Thymus (tissue), 11 donors: ENCODE measurements around the gene FBXO11. TPM values are rescaled to one million over a fixed set of nuclear protein-coding genes. Genes with fewer than 3 reads are reported as not detected.

Source experiments
- DNase-seq, 9 donors: peaks; one replicate each; pipeline ENCODE4 v3.0.0-alpha.2; 2013; ENCODE audit warnings: low spot score in 9 of 9, low read depth in 6 of 9, missing footprints in 1 of 9
- H3K27ac ChIP-seq, 2 donors: one replicate each; pipeline ENCODE4 v1.5.1; 2013; ENCODE audit warnings: control low read depth in 1 of 2, low read depth in 1 of 2, low read length in 1 of 2, mild to moderate bottlenecking in 1 of 2, moderate library complexity in 1 of 2
- H3K27me3 ChIP-seq, 2 donors: one replicate each; pipeline ENCODE4 v1.5.1; 2013; ENCODE audit warnings: low read length in 1 of 2; ENCODE audit not compliant: control insufficient read depth in 2 of 2, insufficient read depth in 1 of 2
- H3K36me3 ChIP-seq, 2 donors: one replicate each; pipeline ENCODE4 v1.5.1; 2013; ENCODE audit warnings: low read length in 1 of 2, mild to moderate bottlenecking in 1 of 2, moderate library complexity in 1 of 2; ENCODE audit not compliant: control insufficient read depth in 2 of 2, insufficient read depth in 2 of 2
- H3K4me1 ChIP-seq, 2 donors: one replicate each; pipeline ENCODE4 v1.5.1; 2013; ENCODE audit warnings: low read length in 2 of 2; ENCODE audit not compliant: control insufficient read depth in 2 of 2, insufficient read depth in 2 of 2
- H3K4me3 ChIP-seq, 2 donors: one replicate each; pipeline ENCODE4 v1.5.1; 2013; ENCODE audit warnings: low read length in 2 of 2, control low read depth in 1 of 2, mild to moderate bottlenecking in 1 of 2
- H3K9me3 ChIP-seq, 2 donors: one replicate each; pipeline ENCODE4 v1.5.1; 2013; ENCODE audit warnings: low read length in 1 of 2, mild to moderate bottlenecking in 1 of 2; ENCODE audit not compliant: control insufficient read depth in 2 of 2, insufficient read depth in 1 of 2
- WGBS: extraction: QIAGEN DNeasy Blood & Tissue Kit; methylation state at CpG from one replicate; pipeline ENCODE4 v1.1.7; 2013; 5-methylcytosine and 5-hydroxymethylcytosine counted together
- polyA plus RNA-seq: library from polyadenylated mRNA; stranded (reverse); fragments of 200-250 nt; gene quantifications from one replicate; pipeline ENCODE4 v1.2.3, GENCODE V29; 2013
- total RNA-seq: library from RNA; stranded (reverse); fragments of 120-200 nt; gene quantifications from one replicate; pipeline ENCODE4 v1.2.4, GENCODE V29; 2013
- donor health status: healthy.

Gene FBXO11
- total and polyA plus RNA-seq, 2 donors, result 22.3 to 55.5 TPM

DNA sequence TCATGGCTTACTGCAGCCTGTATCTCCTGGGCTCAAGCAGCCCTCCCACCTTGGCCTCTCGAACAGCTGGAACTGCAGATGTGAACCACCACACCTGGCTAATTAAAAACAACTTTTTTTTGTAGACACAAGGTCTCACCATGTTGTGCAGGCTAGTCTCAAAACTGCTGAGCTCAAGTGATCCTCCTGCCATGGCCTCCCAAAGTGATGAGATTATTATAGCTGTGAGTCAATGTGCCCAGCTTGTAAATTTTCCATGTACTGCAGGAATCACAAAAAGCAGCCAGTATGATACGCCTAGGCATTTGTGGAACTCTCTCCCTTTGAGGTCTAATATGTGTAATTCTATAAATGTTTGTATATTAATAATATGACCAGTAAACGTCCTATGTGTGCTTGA is 63.5 kb downstream of the FBXO11 start:
- DNase-seq, result no peak
- Histone ChIP-seq H3K4me3 (no peak overlapping the region), H3K4me1 (no peaks in the 10 kb centered on the region), H3K27ac (no peak overlapping the region), H3K27me3 (no peaks in the 10 kb centered on the region), H3K9me3 (no peaks in the 10 kb centered on the region), H3K36me3 (peaks cover 2 to 11% of the 10 kb centered on the region in 2 donors)
- WGBS, result 95% methylated on average over 3 of the region's 3 CpGs

GRCh38 chr2:47838686-47839085 is 67.6 kb downstream of the FBXO11 start:
- WGBS, result 94% methylated on average over 4 of the region's 4 CpGs
- H3K9me3 ChIP-seq, result no peaks in the 10 kb centered on the region
- H3K36me3 ChIP-seq, result peaks cover 25 to 36% of the 10 kb centered on the region in 2 donors
- no peak overlapping the region for H3K4me3 ChIP-seq
- H3K4me1 ChIP-seq, result no peaks in the 10 kb centered on the region
- no peaks in the 10 kb centered on the region for H3K27me3 ChIP-seq
- H3K27ac ChIP-seq, result no peak overlapping the region
- no peak for DNase-seq

- 95% methylated on average over 1 of the region's 1 CpG for WGBS
- Histone ChIP-seq H3K4me3 (no peak overlapping the region), H3K9me3 (no peaks in the 10 kb centered on the region), H3K4me1 (no peaks in the 10 kb centered on the region), H3K27ac (no peak overlapping the region), H3K27me3 (no peaks in the 10 kb centered on the region), H3K36me3 (peaks cover 26 to 38% of the 10 kb centered on the region in 2 donors)
- DNase-seq, result no peak
These were observed 68.0 kb downstream of the FBXO11 start for GRCh38 chr2:47838249-47838648.

GRCh38 chr2:47833516-47833968 is 72.8 kb downstream of the FBXO11 start:
- 93% methylated on average over 2 of the region's 2 CpGs for WGBS

GRCh38 chr2:47822518-47822917 is 83.8 kb downstream of the FBXO11 start:
- DNase-seq, result no peak
- H3K4me3 ChIP-seq, result no peak overlapping the region
- H3K9me3 ChIP-seq, result no peaks in the 10 kb centered on the region
- no peaks in the 10 kb centered on the region for H3K4me1 ChIP-seq
- no peaks in the 10 kb centered on the region for H3K27me3 ChIP-seq
- H3K36me3 ChIP-seq, result peaks cover 21 to 39% of the 10 kb centered on the region in 2 donors
- no peak overlapping the region for H3K27ac ChIP-seq

More at GRCh38 chr2:47833516-47833968, 72.8 kb downstream of the FBXO11 start:
- DNase-seq, result no peak
- no peak overlapping the region for H3K4me3 ChIP-seq
- H3K4me1 ChIP-seq, result no peaks in the 10 kb centered on the region
- H3K27ac ChIP-seq, result no peak overlapping the region
- no peaks in the 10 kb centered on the region for H3K9me3 ChIP-seq
- H3K27me3 ChIP-seq, result no peaks in the 10 kb centered on the region
- peaks cover 40 to 44% of the 10 kb centered on the region in 2 donors for H3K36me3 ChIP-seq

GRCh38 chr2:47819834-47820233 is 86.5 kb downstream of the FBXO11 start:
- H3K27ac ChIP-seq, result no peak overlapping the region
- H3K36me3 ChIP-seq, result peaks cover 32 to 59% of the 10 kb centered on the region in 2 donors
- WGBS, result 97% methylated on average over 3 of the region's 3 CpGs
- no peaks in the 10 kb centered on the region for H3K27me3 ChIP-seq
- no peak overlapping the region for H3K4me3 ChIP-seq
- no peaks in the 10 kb centered on the region for H3K9me3 ChIP-seq
- H3K4me1 ChIP-seq, result no peaks in the 10 kb centered on the region
- DNase-seq, result no peak

- 95% methylated on average over 2 of the region's 2 CpGs for WGBS
These were observed 87.5 kb downstream of the FBXO11 start for GRCh38 chr2:47818777-47819176.

GRCh38 chr2:47815764-47816163 is 90.5 kb downstream of the FBXO11 start:
- H3K9me3 ChIP-seq, result no peaks in the 10 kb centered on the region
- DNase-seq, result no peak
- no peak overlapping the region for H3K27ac ChIP-seq
- H3K27me3 ChIP-seq, result no peaks in the 10 kb centered on the region
- H3K4me3 ChIP-seq, result no peak overlapping the region
- H3K4me1 ChIP-seq, result no peaks in the 10 kb centered on the region
- WGBS, result 97% methylated on average over 10 of the region's 10 CpGs
- H3K36me3 ChIP-seq, result peaks cover 22 to 70% of the 10 kb centered on the region in 2 donors

More at GRCh38 chr2:47818777-47819176, 87.5 kb downstream of the FBXO11 start:
- peaks cover 32 to 61% of the 10 kb centered on the region in 2 donors for H3K36me3 ChIP-seq
- no peak overlapping the region for H3K27ac ChIP-seq
- DNase-seq, result no peak
- no peaks in the 10 kb centered on the region for H3K27me3 ChIP-seq
- H3K4me3 ChIP-seq, result no peak overlapping the region
- no peaks in the 10 kb centered on the region for H3K9me3 ChIP-seq
- H3K4me1 ChIP-seq, result no peaks in the 10 kb centered on the region

- WGBS, result 98% methylated on average over 1 of the region's 1 CpG
- no peak overlapping the region for H3K4me3 ChIP-seq
- no peaks in the 10 kb centered on the region for H3K27me3 ChIP-seq
- no peak overlapping the region for H3K27ac ChIP-seq
- H3K4me1 ChIP-seq, result no peaks in the 10 kb centered on the region
- no peak for DNase-seq
- H3K36me3 ChIP-seq, result peaks cover 12 to 80% of the 10 kb centered on the region in 2 donors
- no peaks in the 10 kb centered on the region for H3K9me3 ChIP-seq
These were observed 94.6 kb downstream of the FBXO11 start for GRCh38 chr2:47811668-47812067.

DNA sequence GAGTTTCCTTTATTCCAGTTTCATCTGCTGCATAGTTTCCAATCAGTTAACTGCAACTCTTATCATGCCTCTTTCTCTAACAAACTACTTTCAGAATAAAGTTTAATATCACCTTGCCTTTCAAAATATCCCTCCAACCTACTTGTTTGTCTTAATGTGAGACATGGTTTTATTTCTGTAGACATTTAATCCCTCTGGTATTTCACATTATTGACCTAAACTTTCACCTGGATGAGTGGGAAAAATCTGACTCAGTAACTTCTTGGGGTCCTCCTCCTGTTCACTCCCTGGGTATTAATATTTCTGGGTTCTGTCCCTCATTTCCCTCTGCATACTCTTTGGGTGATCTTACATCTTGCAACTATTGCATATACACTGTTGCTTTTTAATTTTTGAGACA is 95.4 kb downstream of the FBXO11 start:
- H3K27ac ChIP-seq, result no peak overlapping the region
- H3K9me3 ChIP-seq, result no peaks in the 10 kb centered on the region
- H3K36me3 ChIP-seq, result peaks cover 4 to 80% of the 10 kb centered on the region in 2 donors

More for the DNA sequence above, 95.4 kb downstream of the FBXO11 start:
- no peaks in the 10 kb centered on the region for H3K4me1 ChIP-seq
- no peak for DNase-seq
- H3K27me3 ChIP-seq, result no peaks in the 10 kb centered on the region
- no peak overlapping the region for H3K4me3 ChIP-seq
